A673 (cell line): ENCODE results near the gene PCDHB14.

Source experiments
- CTCF ChIP-seq: fragments of 300-800, 200-600 bp; sonication (generic); conservative IDR thresholded peaks from 2 replicates; pipeline ENCODE4 v1.5.1; 2017; ENCODE audit warnings: low read depth, mild to moderate bottlenecking, antibody characterized with exemption, low read length, moderate library complexity, mixed read lengths
- EZH2 ChIP-seq: fragments of 200-600 bp; sonication (generic); IDR thresholded peaks from 2 replicates; pipeline ENCODE4 v1.6.1; 2017; ENCODE audit warnings: borderline replicate concordance, low read depth, mild to moderate bottlenecking, mixed read lengths, antibody characterized with exemption, low read length; ENCODE audit not compliant: poor library complexity, severe bottlenecking

- TF ChIP-seq EZH2 (no peak), CTCF (peak; percentile 87)
These were observed 40.9 kb upstream of the PCDHB14 start, which contains the start of gene PCDHB16 for GRCh38 chr5:141182248-141182647.
